CD4-positive, alpha-beta T cell treated with Interleukin-15 for 4 hours (primary cell): ENCODE data around the gene ALDH3A1.

Experiments used
- DNase-seq: peaks from one replicate; pipeline ENCODE4 v3.0.0-alpha.2; 2020; ENCODE audit warnings: low spot score

ALDH3A1 gene

GRCh38 chr17:19703106-19703827 is 44.8 kb downstream of the ALDH3A1 start:
- DNase-seq: no peak

GRCh38 chr17:19702217-19702641 is 45.9 kb downstream of the ALDH3A1 start:
- no peak for DNase-seq
